Neuronal stem cell (in vitro differentiated cells): ENCODE measurements around the gene HOXA3.

Source experiments
- DNase-seq: peaks from one replicate; pipeline ENCODE4 v3.0.0-alpha.2; 2013; ENCODE audit warnings: low spot score
- H2AFZ ChIP-seq: one replicate; pipeline ENCODE4 v1.6.1; 2013; ENCODE audit warnings: mild to moderate bottlenecking, low read length, inconsistent platforms
- H2AK5ac ChIP-seq: 2 replicates; pipeline ENCODE4 v1.6.1; 2013; ENCODE audit warnings: low read depth, mild to moderate bottlenecking, inconsistent platforms, low read length, moderate library complexity, mixed read lengths
- H2BK120ac ChIP-seq: 2 replicates; pipeline ENCODE4 v1.6.1; 2013; ENCODE audit warnings: low read depth, mild to moderate bottlenecking, inconsistent platforms, low read length, moderate library complexity, mixed read lengths
- H2BK12ac ChIP-seq: one replicate; pipeline ENCODE4 v1.6.1; 2013; ENCODE audit warnings: low read length, inconsistent platforms
- H2BK15ac ChIP-seq: 2 replicates; pipeline ENCODE4 v1.6.1; 2013; ENCODE audit warnings: mild to moderate bottlenecking, low read length, inconsistent platforms, mixed read lengths
- H2BK5ac ChIP-seq: one replicate; pipeline ENCODE4 v1.6.1; 2013; ENCODE audit warnings: inconsistent platforms, mild to moderate bottlenecking, low read length, moderate library complexity
- H3K14ac ChIP-seq: one replicate; pipeline ENCODE4 v1.6.1; 2013; ENCODE audit warnings: low read length, inconsistent platforms
- H3K18ac ChIP-seq: 2 replicates; pipeline ENCODE4 v1.6.1; 2013; ENCODE audit warnings: low read length, inconsistent platforms
- H3K23ac ChIP-seq: 2 replicates; pipeline ENCODE4 v1.6.1; 2013; ENCODE audit warnings: low read depth, mild to moderate bottlenecking, mixed read lengths, low read length, inconsistent platforms; ENCODE audit not compliant: poor library complexity
- H3K27ac ChIP-seq: replicated peaks from 3 replicates; pipeline ENCODE4 v1.5.1; 2013; ENCODE audit warnings: low read length, inconsistent platforms
- H3K27me3 ChIP-seq, 3 experiments: 2 replicates each; pipeline ENCODE4 v1.6.1; 2013; ENCODE audit warnings: low read length in 3 of 3, mild to moderate bottlenecking in 2 of 3, inconsistent platforms in 1 of 3, low read depth in 1 of 3, mixed read lengths in 1 of 3, moderate library complexity in 1 of 3; ENCODE audit not compliant: control insufficient read depth in 3 of 3, insufficient read depth in 3 of 3
- H3K36me3 ChIP-seq, 2 donors: replicated peaks in 1 of 2; 2 replicates each; pipeline ENCODE4 v1.6.1; 2013; ENCODE audit warnings: low read length in 2 of 2; ENCODE audit not compliant: control insufficient read depth in 2 of 2, insufficient read depth in 2 of 2
- H3K4ac ChIP-seq: 2 replicates; pipeline ENCODE4 v1.6.1; 2013; ENCODE audit warnings: inconsistent platforms, mild to moderate bottlenecking, low read length, moderate library complexity
- H3K4me1 ChIP-seq, 2 donors: 1 replicate in 1 of 2; 2 replicates in 1 of 2; pipeline ENCODE4 v1.6.1; 2013; ENCODE audit warnings: low read length in 2 of 2, low read depth in 1 of 2; ENCODE audit not compliant: control insufficient read depth in 2 of 2, insufficient read depth in 1 of 2
- H3K4me2 ChIP-seq: one replicate; pipeline ENCODE4 v1.6.1; 2013; ENCODE audit warnings: mild to moderate bottlenecking, low read length, inconsistent platforms; ENCODE audit not compliant: insufficient read depth, poor library complexity, severe bottlenecking
- H3K4me3 ChIP-seq, 2 donors: 2 replicates each; pipeline ENCODE4 v1.5.1; 2013; ENCODE audit warnings: low read length in 2 of 2, mild to moderate bottlenecking in 2 of 2, inconsistent platforms in 1 of 2, moderate library complexity in 1 of 2
- H3K79me1 ChIP-seq: one replicate; pipeline ENCODE4 v1.6.1; 2013; ENCODE audit warnings: low read depth, mild to moderate bottlenecking, inconsistent platforms, low read length, moderate library complexity
- H3K9ac ChIP-seq: one replicate; pipeline ENCODE4 v1.6.1; 2013; ENCODE audit warnings: mild to moderate bottlenecking, low read depth, low read length, inconsistent platforms; ENCODE audit not compliant: poor library complexity
- H3K9me3 ChIP-seq, 2 donors: replicated peaks in 1 of 2; 2 replicates each; pipeline versions ENCODE3 to v1.6.1; 2013; ENCODE audit warnings: low read length in 2 of 2, mild to moderate bottlenecking in 2 of 2, inconsistent platforms in 1 of 2, low read depth in 1 of 2, mixed read lengths in 1 of 2, moderate library complexity in 1 of 2; ENCODE audit not compliant: control insufficient read depth in 2 of 2, insufficient read depth in 1 of 2
- H4K8ac ChIP-seq: one replicate; pipeline ENCODE4 v1.6.1; 2013; ENCODE audit warnings: low read depth, mild to moderate bottlenecking, inconsistent platforms, low read length, moderate library complexity
- H4K91ac ChIP-seq: one replicate; pipeline ENCODE4 v1.6.1; 2013; ENCODE audit warnings: low read length, low read depth, mild to moderate bottlenecking, inconsistent platforms; ENCODE audit not compliant: poor library complexity
- WGBS, 2 donors: extraction: QIAGEN DNeasy Blood & Tissue Kit; methylation state at CpG; one replicate each; pipeline ENCODE4 v1.1.7; 2013; ENCODE audit warnings: missing lambda C conversion rate in 2 of 2, mixed read lengths in 1 of 2; ENCODE audit not compliant: insufficient read length in 2 of 2, insufficient replicate concordance in 1 of 2; ENCODE audit errors: extremely low coverage in 2 of 2; 5-methylcytosine and 5-hydroxymethylcytosine counted together

Gene HOXA3

GRCh38 chr7:27128034-27128433, 24.3 kb downstream of the HOXA3 start:
- H2AK5ac ChIP-seq, result no peak overlapping the region
- H3K27ac ChIP-seq, result no peak overlapping the region
- H2BK12ac ChIP-seq, result no peak overlapping the region
- H3K36me3 ChIP-seq, result no peaks in the 10 kb centered on the region
- no peak overlapping the region for H3K14ac ChIP-seq
- peaks cover 40 to 100% (median 95%) of the 10 kb centered on the region in 3 experiments for H3K27me3 ChIP-seq
- H3K9me3 ChIP-seq, result peaks cover 0 to 10% of the 10 kb centered on the region in 2 donors
- no peak overlapping the region for H3K4me2 ChIP-seq
- no peak overlapping the region for H4K8ac ChIP-seq
- no peak overlapping the region for H2BK15ac ChIP-seq
- H3K9ac ChIP-seq, result no peak overlapping the region
- no peak overlapping the region for H3K4me3 ChIP-seq
- DNase-seq, result no peak
- no peak overlapping the region for H3K23ac ChIP-seq
- no peaks in the 10 kb centered on the region for H3K79me1 ChIP-seq
- no peak overlapping the region for H2BK120ac ChIP-seq
- no peak overlapping the region for H3K18ac ChIP-seq
- WGBS, 2 donors, result no CpG with 5 or more reads among the region's 2 CpGs
- H2BK5ac ChIP-seq, result no peak overlapping the region
- H3K4ac ChIP-seq, result no peak overlapping the region
- no peak overlapping the region for H2AFZ ChIP-seq
- H4K91ac ChIP-seq, result no peak overlapping the region
- peaks cover 0 to 3% of the 10 kb centered on the region in 2 donors for H3K4me1 ChIP-seq

GRCh38 chr7:27126596-27127327, 25.6 kb downstream of the HOXA3 start:
- Histone ChIP-seq H4K91ac (no peak overlapping the region), H3K4me1 (peaks cover 0 to 3% of the 10 kb centered on the region in 2 donors), H2BK15ac (no peak overlapping the region), H3K4ac (no peak overlapping the region), H3K9ac (no peak overlapping the region), H3K79me1 (no peaks in the 10 kb centered on the region), H3K27ac (no peak overlapping the region), H4K8ac (no peak overlapping the region), H3K4me3 (no peak overlapping the region), H3K9me3 (peaks cover 0 to 12% of the 10 kb centered on the region in 2 donors), H2AK5ac (no peak overlapping the region), H2BK12ac (no peak overlapping the region), H3K14ac (no peak overlapping the region), H3K36me3 (no peaks in the 10 kb centered on the region), H2AFZ (no peak overlapping the region), H3K4me2 (no peak overlapping the region), H2BK5ac (no peak overlapping the region), H2BK120ac (no peak overlapping the region), H3K18ac (no peak overlapping the region), H3K27me3 (peaks cover 52 to 100% (median 99%) of the 10 kb centered on the region in 3 experiments), H3K23ac (no peak overlapping the region)
- DNase-seq, result no peak
- no CpG with 5 or more reads among the region's 3 CpGs for WGBS, 2 donors

DNA sequence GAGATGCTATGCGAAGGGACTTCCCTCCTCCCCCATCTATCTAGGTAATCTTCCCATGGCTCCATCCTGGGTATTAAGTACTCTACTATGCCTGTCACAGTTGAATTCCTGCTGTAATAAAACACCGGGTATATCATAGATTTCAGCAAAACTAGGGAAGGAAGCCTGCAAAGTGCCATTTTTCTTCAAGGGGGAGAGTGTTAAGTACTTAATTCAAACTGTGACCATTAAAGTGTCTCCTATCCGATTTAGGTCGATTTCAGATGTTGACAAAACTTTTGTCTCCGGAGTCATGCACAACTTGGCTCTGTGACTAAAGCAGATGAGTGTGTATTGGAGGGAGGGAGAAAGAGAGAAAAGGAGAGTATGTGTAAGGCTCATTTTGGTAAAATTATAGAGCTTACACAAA, 26.4 kb downstream of the HOXA3 start:
- H3K4me3 ChIP-seq, result no peak overlapping the region
- no peak overlapping the region for H2BK15ac ChIP-seq
- no peak overlapping the region for H3K14ac ChIP-seq
- H2BK5ac ChIP-seq, result no peak overlapping the region
- H2BK120ac ChIP-seq, result no peak overlapping the region
- no peak overlapping the region for H3K4ac ChIP-seq
- no peaks in the 10 kb centered on the region for H3K36me3 ChIP-seq
- no peak overlapping the region for H3K9ac ChIP-seq
- H4K91ac ChIP-seq, result no peak overlapping the region
- H3K18ac ChIP-seq, result no peak overlapping the region
- H3K4me1 ChIP-seq, result peaks cover 0 to under 1% of the 10 kb centered on the region in 2 donors
- H3K23ac ChIP-seq, result no peak overlapping the region
- H4K8ac ChIP-seq, result no peak overlapping the region
- no peak overlapping the region for H2AFZ ChIP-seq
- no peak overlapping the region for H3K27ac ChIP-seq
- peaks cover 45 to 100% (median 96%) of the 10 kb centered on the region in 3 experiments for H3K27me3 ChIP-seq
- no peak overlapping the region for H2AK5ac ChIP-seq
- no peaks in the 10 kb centered on the region for H3K79me1 ChIP-seq
- no CpG with 5 or more reads among the region's 5 CpGs for WGBS, 2 donors
- no peak overlapping the region for H3K4me2 ChIP-seq
- no peak for DNase-seq
- H3K9me3 ChIP-seq, result peaks cover 0 to 9% of the 10 kb centered on the region in 2 donors
- H2BK12ac ChIP-seq, result no peak overlapping the region

- no peak overlapping the region for H2BK15ac ChIP-seq
- WGBS, 2 donors, result no CpG with 5 or more reads among the region's 8 CpGs
- no peak overlapping the region for H3K9ac ChIP-seq
These were observed 27.3 kb downstream of the HOXA3 start for GRCh38 chr7:27124902-27125689.

More at GRCh38 chr7:27124902-27125689, 27.3 kb downstream of the HOXA3 start:
- no peak overlapping the region for H2BK12ac ChIP-seq
- no peak overlapping the region for H2BK120ac ChIP-seq
- H3K18ac ChIP-seq, result no peak overlapping the region
- H2AK5ac ChIP-seq, result no peak overlapping the region
- H2BK5ac ChIP-seq, result no peak overlapping the region
- no peaks in the 10 kb centered on the region for H3K36me3 ChIP-seq
- no peak overlapping the region for H3K14ac ChIP-seq
- no peak for DNase-seq
- H3K4me3 ChIP-seq, result no peak overlapping the region
- peaks cover 0 to 8% of the 10 kb centered on the region in 2 donors for H3K9me3 ChIP-seq
- H3K4ac ChIP-seq, result no peak overlapping the region
- H2AFZ ChIP-seq, result no peak overlapping the region
- no peak overlapping the region for H3K4me2 ChIP-seq
- peaks cover 46 to 99% (median 96%) of the 10 kb centered on the region in 3 experiments for H3K27me3 ChIP-seq
- no peaks in the 10 kb centered on the region for H3K79me1 ChIP-seq
- no peak overlapping the region for H4K8ac ChIP-seq
- no peak overlapping the region for H3K27ac ChIP-seq
- H3K23ac ChIP-seq, result no peak overlapping the region
- no peaks in the 10 kb centered on the region for H3K4me1 ChIP-seq
- no peak overlapping the region for H4K91ac ChIP-seq
